ENCODE results near the gene GSTM3.

DNA sequence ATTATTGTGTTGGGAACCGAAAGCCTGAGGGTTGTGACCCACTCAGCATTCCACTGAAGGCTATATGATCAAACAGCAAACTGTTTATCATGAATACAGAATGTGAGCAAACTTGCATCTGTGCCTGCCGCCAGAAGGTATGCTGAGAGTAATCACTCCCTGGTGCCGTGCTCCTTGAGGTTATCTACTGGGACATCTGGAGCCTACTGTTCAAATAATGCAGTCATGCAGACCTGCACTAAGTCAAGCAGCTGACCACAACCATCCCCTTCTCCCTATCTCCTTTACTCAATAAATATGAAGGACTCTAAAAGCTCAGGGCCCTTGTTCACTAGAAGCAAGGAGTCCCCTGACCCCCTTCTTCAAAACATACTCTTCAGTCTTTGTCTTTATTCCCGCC lies 15.3 kb downstream of the GSTM3 start:
- TF ChIP-seq GATA3 (IDR thresholded peaks at IDR 0.05; ENCODE audit: low read depth, low read length) (no peak), GATA2 (IDR thresholded peaks at IDR 0.05; ENCODE audit: low read depth, low read length) (no peak)
